Ascending aorta (tissue), 2 donors: ENCODE measurements around the gene PCDHGA2. TPM values are rescaled to one million over a fixed set of nuclear protein-coding genes. Genes with fewer than 3 reads are reported as not detected.
"Not testable (repeated sequence)": the region's sequence is repeated elsewhere in the genome, so short reads cannot be mapped to it uniquely, and the experiment has no call there.

Experiments
- DNase-seq, 2 donors: peaks; one replicate each; pipeline ENCODE4 v3.0.0-alpha.2; 2019; ENCODE audit warnings: low spot score in 2 of 2
- H3K27ac ChIP-seq, 2 donors: fragments of 200-600 bp; sonication (generic); one replicate each; pipeline ENCODE4 v1.5.1; 2016 to 2017; ENCODE audit warnings: mild to moderate bottlenecking in 1 of 2
- H3K27me3 ChIP-seq: fragments of 200-600 bp; sonication (generic); one replicate; pipeline ENCODE4 v1.5.1; 2017
- H3K36me3 ChIP-seq, 2 donors: fragments of 200-600 bp; sonication (generic); one replicate each; pipeline ENCODE4 v1.5.1; 2016
- H3K4me1 ChIP-seq, 2 donors: fragments of 200-600 bp; sonication (generic); one replicate each; pipeline ENCODE4 v1.5.1; 2016 to 2017; ENCODE audit warnings: mild to moderate bottlenecking in 1 of 2
- H3K4me3 ChIP-seq, 2 donors: fragments of 200-600 bp; sonication (generic); one replicate each; pipeline ENCODE4 v1.5.1; 2016 to 2017; ENCODE audit warnings: mild to moderate bottlenecking in 1 of 2
- H3K9me3 ChIP-seq, 2 donors: fragments of 200-600 bp; sonication (generic); one replicate each; pipeline ENCODE4 v1.5.1; 2016
- CTCF ChIP-seq, 3 experiments: fragments of 200-600 bp in 2 of 3; fragments of 450-650 bp in 1 of 3; sonication (generic) in 2 of 3; IDR thresholded peaks; one replicate each; pipeline ENCODE4 v1.5.1; 2016 to 2019; ENCODE audit warnings: antibody characterized with exemption in 3 of 3, mild to moderate bottlenecking in 1 of 3, moderate library complexity in 1 of 3
- intact Hi-C: fragments of 100-400 bp; cut with DNase I; formaldehyde crosslinking; loops from one replicate; pipeline ENCODE4 v1.15.1; 2023
- total RNA-seq: library from RNA; depleted of rRNA; stranded (reverse); fragments of >200 nt; gene quantifications from one replicate; pipeline ENCODE4 v1.1.0, GENCODE V29; 2016

PCDHGA2 gene
- total RNA-seq, 1 donor from 2014 or later = 4.9 TPM

- Histone ChIP-seq H3K27me3 (no peaks in the 10 kb centered on the region), H3K27ac (no peak overlapping the region), H3K4me3 (no peak overlapping the region), H3K36me3 (peaks cover 0 to 6% of the 10 kb centered on the region in 2 donors), H3K4me1 (no peaks in the 10 kb centered on the region), H3K9me3 (peaks cover 81 to 96% of the 10 kb centered on the region in 2 donors)
- TF ChIP-seq CTCF (IDR thresholded peaks at IDR 0.05) = no peak
- DNase-seq = no peak
- intact Hi-C loops = no loop called here
These were observed 44.8 kb downstream of the PCDHGA2 start for GRCh38 chr5:141383345-141383744.

GRCh38 chr5:141384471-141385267 lies 46.1 kb downstream of the PCDHGA2 start:
- no peak overlapping the region for H3K4me3 ChIP-seq
- intact Hi-C loops = no loop called here

GRCh38 chr5:141387557-141388311 lies 49.2 kb downstream of the PCDHGA2 start, which contains the start of gene PCDHGB4:
TSS of gene PCDHGB4 (plus strand) at chr5:141387698. CDS start at chr5:141387885, 187 bp downstream.
- intact Hi-C loops, H3K27me3 ChIP-seq, DNase-seq, H3K36me3 ChIP-seq, H3K4me1 ChIP-seq, H3K27ac ChIP-seq: not testable (repeated sequence)
- TF ChIP-seq CTCF (IDR thresholded peaks at IDR 0.05) = peak in 2 of 3 experiments; percentile 14 to 15
- Histone ChIP-seq H3K4me3 (peak within 1 kb of the TSS in 1 of 2 donors; percentile 23), H3K9me3 (peaks cover 82 to 97% of the 10 kb centered on the region in 2 donors)

More at GRCh38 chr5:141384471-141385267, 46.1 kb downstream of the PCDHGA2 start:
- no peak for TF ChIP-seq CTCF (IDR thresholded peaks at IDR 0.05)
- H3K36me3 ChIP-seq = peaks cover 0 to 6% of the 10 kb centered on the region in 2 donors
- DNase-seq = no peak
- peaks cover 86 to 96% of the 10 kb centered on the region in 2 donors for H3K9me3 ChIP-seq
- no peaks in the 10 kb centered on the region for H3K27me3 ChIP-seq
- H3K27ac ChIP-seq = no peak overlapping the region
- no peaks in the 10 kb centered on the region for H3K4me1 ChIP-seq

GRCh38 chr5:141388661-141389060 lies 50.1 kb downstream of the PCDHGA2 start:
- Histone ChIP-seq H3K4me3 (peak overlapping the region in 1 of 2 donors; percentile 23), H3K4me1 (no peaks in the 10 kb centered on the region), H3K9me3 (peaks cover 83 to 97% of the 10 kb centered on the region in 2 donors), H3K27me3 (no peaks in the 10 kb centered on the region), H3K27ac (no peak overlapping the region), H3K36me3 (peaks cover 0 to 9% of the 10 kb centered on the region in 2 donors)
- no peak for TF ChIP-seq CTCF (IDR thresholded peaks at IDR 0.05)
- DNase-seq = no peak
- intact Hi-C loops = no loop called here

GRCh38 chr5:141389153-141390042 lies 50.8 kb downstream of the PCDHGA2 start:
- no peak for TF ChIP-seq CTCF (IDR thresholded peaks at IDR 0.05)
- no peak overlapping the region for H3K4me3 ChIP-seq
- intact Hi-C loops = no loop called here
- H3K4me1 ChIP-seq = no peaks in the 10 kb centered on the region
- peaks cover 83 to 97% of the 10 kb centered on the region in 2 donors for H3K9me3 ChIP-seq
- DNase-seq = no peak
- no peaks in the 10 kb centered on the region for H3K27me3 ChIP-seq
- H3K27ac ChIP-seq = no peak overlapping the region
- peaks cover 0 to 9% of the 10 kb centered on the region in 2 donors for H3K36me3 ChIP-seq
